GM08714 (cell line): Measurements from ENCODE around the gene ITPK1.

Source experiments
- H3K4me3 ChIP-seq: fragments of 200-500 bp; sonication (Bioruptor generic); 2 replicates; pipeline ENCODE4 v1.5.1; 2014; ENCODE audit warnings: mild to moderate bottlenecking, low read length, inconsistent platforms
- ZNF274 ChIP-seq: IDR thresholded peaks from 2 replicates; pipeline ENCODE4 v1.6.1; 2012; ENCODE audit warnings: mild to moderate bottlenecking, low read depth, low read length

The ITPK1 gene

GRCh38 chr14:93012951-93013719 is 102.6 kb downstream of the ITPK1 start:
- no peak for TF ChIP-seq ZNF274
- no peak overlapping the region for H3K4me3 ChIP-seq

- H3K4me3 ChIP-seq, result no peak overlapping the region
- TF ChIP-seq ZNF274, result no peak
Measured at GRCh38 chr14:93012506-93012905, 103.2 kb downstream of the ITPK1 start.

- no peak overlapping the region for H3K4me3 ChIP-seq
- no peak for TF ChIP-seq ZNF274
Measured at GRCh38 chr14:93011650-93012325, 103.9 kb downstream of the ITPK1 start.

GRCh38 chr14:93011141-93011529 is 104.6 kb downstream of the ITPK1 start:
- TF ChIP-seq ZNF274, result no peak
- H3K4me3 ChIP-seq, result no peak overlapping the region

GRCh38 chr14:93010522-93011140 is 105.1 kb downstream of the ITPK1 start:
- TF ChIP-seq ZNF274, result no peak
- H3K4me3 ChIP-seq, result no peak overlapping the region

GRCh38 chr14:93010130-93010499 is 105.6 kb downstream of the ITPK1 start:
- no peak for TF ChIP-seq ZNF274
- no peak overlapping the region for H3K4me3 ChIP-seq

GRCh38 chr14:93009471-93010129 is 106.1 kb downstream of the ITPK1 start:
- H3K4me3 ChIP-seq, result no peak overlapping the region
- no peak for TF ChIP-seq ZNF274

GRCh38 chr14:93008381-93008780 is 107.3 kb downstream of the ITPK1 start:
- TF ChIP-seq ZNF274, result no peak
- no peak overlapping the region for H3K4me3 ChIP-seq

- no peak for TF ChIP-seq ZNF274
- no peak overlapping the region for H3K4me3 ChIP-seq
Measured at GRCh38 chr14:93007225-93007997, 108.3 kb downstream of the ITPK1 start.

GRCh38 chr14:93006567-93007051 is 109.1 kb downstream of the ITPK1 start:
- no peak for TF ChIP-seq ZNF274
- no peak overlapping the region for H3K4me3 ChIP-seq

GRCh38 chr14:93005838-93006237 is 109.9 kb downstream of the ITPK1 start:
- H3K4me3 ChIP-seq, result no peak overlapping the region
- TF ChIP-seq ZNF274, result no peak

GRCh38 chr14:93005135-93005813 is 110.5 kb downstream of the ITPK1 start:
- no peak overlapping the region for H3K4me3 ChIP-seq
- no peak for TF ChIP-seq ZNF274

- no peak for TF ChIP-seq ZNF274
- H3K4me3 ChIP-seq, result no peak overlapping the region
Measured at GRCh38 chr14:93004699-93005082, 111.0 kb downstream of the ITPK1 start.
